Heart right ventricle (tissue), 16 donors: Measurements from ENCODE around the gene SSBP3. TPM values are rescaled to one million over a fixed set of nuclear protein-coding genes. Genes with fewer than 3 reads are reported as not detected.
A peak's percentile ranks its signal among the peaks of the same experiment; 100 is the strongest.
"Not testable (repeated sequence)": the region's sequence is repeated elsewhere in the genome, so short reads cannot be mapped to it uniquely, and the experiment has no call there.

Experiments used
- ATAC-seq, 8 donors: fragments of 200-7000 bp; cut with Tn5 transposase; one replicate each; pipeline ENCODE4 v1.9.1; 2020; ENCODE audit warnings: mild to moderate bottlenecking in 8 of 8, moderate library complexity in 8 of 8, moderate number of reproducible peaks in 1 of 8
- DNase-seq, 2 donors: peaks; one replicate each; pipeline ENCODE4 v3.0.0-alpha.2; 2020
- H3K27ac ChIP-seq, 10 donors: fragments of 200-600 bp; sonication (generic) in 2 of 10; one replicate each; pipeline versions ENCODE4 v1.5.0 to v1.8.0; 2020 to 2022; ENCODE audit warnings: mild to moderate bottlenecking in 3 of 10
- H3K27me3 ChIP-seq, 7 donors: fragments of 200-600 bp; one replicate each; pipeline ENCODE4 v1.8.0; 2021 to 2022; ENCODE audit warnings: mild to moderate bottlenecking in 2 of 7
- H3K36me3 ChIP-seq, 9 donors: fragments of 200-600 bp; sonication (generic) in 1 of 9; one replicate each; pipeline versions ENCODE4 v1.5.0 to v1.8.0; 2020 to 2022; ENCODE audit warnings: mild to moderate bottlenecking in 2 of 9
- H3K4me1 ChIP-seq, 9 donors: fragments of 200-600 bp; sonication (generic) in 1 of 9; one replicate each; pipeline versions ENCODE4 v1.5.0 to v1.8.0; 2020 to 2022; ENCODE audit warnings: mild to moderate bottlenecking in 4 of 9
- H3K4me3 ChIP-seq, 10 donors: fragments of 200-600 bp; sonication (generic) in 2 of 10; one replicate each; pipeline versions ENCODE4 v1.5.0 to v1.8.0; 2020 to 2022; ENCODE audit warnings: mild to moderate bottlenecking in 7 of 10, moderate library complexity in 2 of 10
- H3K9me3 ChIP-seq, 11 donors: fragments of 200-600 bp in 10 of 11; sonication (generic) in 2 of 11; one replicate each; pipeline versions ENCODE4 v1.5.0 to v1.8.0; 2013 to 2022; ENCODE audit warnings: mild to moderate bottlenecking in 2 of 11, control low read depth in 1 of 11, moderate library complexity in 1 of 11
- CTCF ChIP-seq, 9 donors: fragments of 200-600 bp; sonication (generic) in 2 of 9; IDR thresholded peaks; one replicate each; pipeline versions ENCODE4 v1.5.0 to v1.8.0; 2021 to 2022; ENCODE audit warnings: antibody characterized with exemption in 9 of 9, mild to moderate bottlenecking in 5 of 9, moderate library complexity in 1 of 9
- WGBS, 2 donors: extraction: QIAGEN DNeasy Blood & Tissue Kit; methylation state at CpG; one replicate each; pipeline ENCODE4 v1.1.7; 2013; ENCODE audit warnings: inconsistent platforms in 1 of 2; 5-methylcytosine and 5-hydroxymethylcytosine counted together
- intact Hi-C, 10 donors: fragments of 100-400 bp; cut with DNase I; formaldehyde crosslinking; loops; one replicate each; pipeline versions ENCODE4 v1.11.1 to v1.14.2; 2022
- polyA plus RNA-seq, 2 donors: library from polyadenylated mRNA; stranded (reverse); fragments of 200-250 nt; gene quantifications; one replicate each; pipeline ENCODE4 v1.2.3, GENCODE V29; 2013
- total RNA-seq, 10 donors: library from RNA; stranded (reverse); fragmentation: NEBNext Ultra II Directional in 3 of 10; extraction: Animal tissue kit (Norgen Biotek cat#: 25700) in 3 of 10; gene quantifications; one replicate each; pipeline versions ENCODE4 v1.2.1 to v1.2.4, GENCODE V29; 2021 to 2023
- donor health status: Arrhythmogenic right ventricular cardiomyopathy.
- donor health status: ischemic (EF 13 %, LVEDD 7.1; RV severe dilation, severe dysfunction).
- donor health status: healthy with polysubstance abuse.
- donor health status: DM: no; HTN: yes; CAD: no.
- donor health status: DM: no; HTN: no; CAD: no.
- donor health status: ischemic (EF 25% LVEDD 6.9; RV normal size, moderate dysfunction).
- donor health status: ischemic (EF 25% LVEDD 5.7; RV mildly dilated, moderate dysfunction).
- donor health status: healthy.
- donor health status: DM: yes; HTN: yes; CAD: no.
- donor health status: Ischemic cardiomyopathy.
- donor health status: ischemic (EF 35%, LVEDD 5.7; RV mildly dilated, moderate dysfunction).
- donor health status: nonischemic (EF 11% LVEDD 7.7; RV severe dilation, severe dysfunction).
- donor health status: DM: yes; HTN: yes; CAD: no.
- donor health status: PGD.
- donor health status: ischemic (EF 29% LVEDD 5.4; RV normal size, mild dysfunction).
- donor health status: nonischemic (EF 23%, LVEDD 6.1; RV moderate dilation, normal function).

The SSBP3 gene
- total and polyA plus RNA-seq, 12 donors = 17.6 to 71.9 (median 52.8) TPM

GRCh38 chr1:54239035-54239383 lies 167.2 kb downstream of the SSBP3 start:
- H3K27me3 ChIP-seq = no peaks in the 10 kb centered on the region
- H3K4me1 ChIP-seq = peaks cover 0 to 4% (median 0%) of the 10 kb centered on the region in 9 donors
- H3K9me3 ChIP-seq = no peaks in the 10 kb centered on the region
- H3K36me3 ChIP-seq = peaks cover 0 to 79% (median 16%) of the 10 kb centered on the region in 9 donors
- intact Hi-C loops = no loop called here
- no peak overlapping the region for H3K27ac ChIP-seq
- no peak for TF ChIP-seq CTCF (IDR thresholded peaks at IDR 0.05)
- ATAC-seq (no peak), DNase-seq (no peak)
- no peak overlapping the region for H3K4me3 ChIP-seq
- 91 to 97% methylated on average over 5 of the region's 5 CpGs for WGBS, 2 donors

GRCh38 chr1:54238353-54239034 lies 167.7 kb downstream of the SSBP3 start:
- TF ChIP-seq CTCF (IDR thresholded peaks at IDR 0.05) = no peak
- DNase-seq (no peak), ATAC-seq (peak in 1 of 8 donors; percentile 21)
- peaks cover 0 to 4% (median 0%) of the 10 kb centered on the region in 9 donors for H3K4me1 ChIP-seq
- H3K9me3 ChIP-seq = no peaks in the 10 kb centered on the region
- intact Hi-C loops = no loop called here
- no peak overlapping the region for H3K27ac ChIP-seq
- no peaks in the 10 kb centered on the region for H3K27me3 ChIP-seq
- H3K36me3 ChIP-seq = peaks cover 0 to 77% (median 16%) of the 10 kb centered on the region in 9 donors
- H3K4me3 ChIP-seq = no peak overlapping the region
- WGBS, 2 donors = 87 to 90% methylated on average over 12 of the region's 12 CpGs

GRCh38 chr1:54237586-54237985 lies 168.6 kb downstream of the SSBP3 start:
- Histone ChIP-seq H3K4me1 (peaks cover 0 to 4% (median 0%) of the 10 kb centered on the region in 9 donors), H3K9me3 (no peaks in the 10 kb centered on the region), H3K27me3 (no peaks in the 10 kb centered on the region), H3K27ac (no peak overlapping the region), H3K36me3 (peaks cover 0 to 68% (median 16%) of the 10 kb centered on the region in 9 donors), H3K4me3 (no peak overlapping the region)
- DNase-seq (no peak), ATAC-seq (no peak)
- TF ChIP-seq CTCF (IDR thresholded peaks at IDR 0.05) = no peak
- intact Hi-C loops = no loop called here
- 92 to 96% methylated on average over 10 of the region's 10 CpGs for WGBS, 2 donors

GRCh38 chr1:54234284-54234683 lies 171.9 kb downstream of the SSBP3 start:
- H3K4me1 ChIP-seq = peaks cover 0 to 22% (median 5%) of the 10 kb centered on the region in 9 donors
- intact Hi-C loops = no loop called here
- DNase-seq (no peak), ATAC-seq (no peak)
- H3K36me3 ChIP-seq = peaks cover 0 to 42% (median 16%) of the 10 kb centered on the region in 9 donors
- TF ChIP-seq CTCF (IDR thresholded peaks at IDR 0.05) = no peak
- H3K27me3 ChIP-seq = no peaks in the 10 kb centered on the region
- 81 to 83% methylated on average over 2 of the region's 2 CpGs for WGBS, 2 donors
- no peak overlapping the region for H3K4me3 ChIP-seq
- H3K9me3 ChIP-seq = no peaks in the 10 kb centered on the region
- no peak overlapping the region for H3K27ac ChIP-seq

- 97 to 100% methylated on average over 6 to 32 of the region's 33 CpGs for WGBS, 2 donors
Observed at GRCh38 chr1:54233196-54233595, 173.0 kb downstream of the SSBP3 start.

More at GRCh38 chr1:54233196-54233595, 173.0 kb downstream of the SSBP3 start:
- H3K9me3 ChIP-seq, ATAC-seq, H3K27ac ChIP-seq, DNase-seq, intact Hi-C loops, H3K4me3 ChIP-seq, H3K27me3 ChIP-seq: not testable (repeated sequence)
- Histone ChIP-seq H3K36me3 (peaks cover 0 to 38% (median 12%) of the 10 kb centered on the region in 9 donors), H3K4me1 (peaks cover 0 to 29% (median 8%) of the 10 kb centered on the region in 9 donors)
